Stimulated activated CD4-positive, alpha-beta T cell treated with anti-CD3 and anti-CD28 coated beads, Interleukin-2, amount 100 ng/mL, for 24 hours (primary cell): Measurements from ENCODE around the gene KDM3B.
"Not testable (repeated sequence)": the region's sequence is repeated elsewhere in the genome, so short reads cannot be mapped to it uniquely, and the experiment has no call there.

Source experiments
- DNase-seq, 2 donors: peaks; one replicate each; pipeline ENCODE4 v3.0.0-alpha.2; 2020

KDM3B gene, protein sequence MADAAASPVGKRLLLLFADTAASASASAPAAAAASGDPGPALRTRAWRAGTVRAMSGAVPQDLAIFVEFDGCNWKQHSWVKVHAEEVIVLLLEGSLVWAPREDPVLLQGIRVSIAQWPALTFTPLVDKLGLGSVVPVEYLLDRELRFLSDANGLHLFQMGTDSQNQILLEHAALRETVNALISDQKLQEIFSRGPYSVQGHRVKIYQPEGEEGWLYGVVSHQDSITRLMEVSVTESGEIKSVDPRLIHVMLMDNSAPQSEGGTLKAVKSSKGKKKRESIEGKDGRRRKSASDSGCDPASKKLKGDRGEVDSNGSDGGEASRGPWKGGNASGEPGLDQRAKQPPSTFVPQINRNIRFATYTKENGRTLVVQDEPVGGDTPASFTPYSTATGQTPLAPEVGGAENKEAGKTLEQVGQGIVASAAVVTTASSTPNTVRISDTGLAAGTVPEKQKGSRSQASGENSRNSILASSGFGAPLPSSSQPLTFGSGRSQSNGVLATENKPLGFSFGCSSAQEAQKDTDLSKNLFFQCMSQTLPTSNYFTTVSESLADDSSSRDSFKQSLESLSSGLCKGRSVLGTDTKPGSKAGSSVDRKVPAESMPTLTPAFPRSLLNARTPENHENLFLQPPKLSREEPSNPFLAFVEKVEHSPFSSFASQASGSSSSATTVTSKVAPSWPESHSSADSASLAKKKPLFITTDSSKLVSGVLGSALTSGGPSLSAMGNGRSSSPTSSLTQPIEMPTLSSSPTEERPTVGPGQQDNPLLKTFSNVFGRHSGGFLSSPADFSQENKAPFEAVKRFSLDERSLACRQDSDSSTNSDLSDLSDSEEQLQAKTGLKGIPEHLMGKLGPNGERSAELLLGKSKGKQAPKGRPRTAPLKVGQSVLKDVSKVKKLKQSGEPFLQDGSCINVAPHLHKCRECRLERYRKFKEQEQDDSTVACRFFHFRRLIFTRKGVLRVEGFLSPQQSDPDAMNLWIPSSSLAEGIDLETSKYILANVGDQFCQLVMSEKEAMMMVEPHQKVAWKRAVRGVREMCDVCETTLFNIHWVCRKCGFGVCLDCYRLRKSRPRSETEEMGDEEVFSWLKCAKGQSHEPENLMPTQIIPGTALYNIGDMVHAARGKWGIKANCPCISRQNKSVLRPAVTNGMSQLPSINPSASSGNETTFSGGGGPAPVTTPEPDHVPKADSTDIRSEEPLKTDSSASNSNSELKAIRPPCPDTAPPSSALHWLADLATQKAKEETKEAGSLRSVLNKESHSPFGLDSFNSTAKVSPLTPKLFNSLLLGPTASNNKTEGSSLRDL (N-terminal part only)

DNA sequence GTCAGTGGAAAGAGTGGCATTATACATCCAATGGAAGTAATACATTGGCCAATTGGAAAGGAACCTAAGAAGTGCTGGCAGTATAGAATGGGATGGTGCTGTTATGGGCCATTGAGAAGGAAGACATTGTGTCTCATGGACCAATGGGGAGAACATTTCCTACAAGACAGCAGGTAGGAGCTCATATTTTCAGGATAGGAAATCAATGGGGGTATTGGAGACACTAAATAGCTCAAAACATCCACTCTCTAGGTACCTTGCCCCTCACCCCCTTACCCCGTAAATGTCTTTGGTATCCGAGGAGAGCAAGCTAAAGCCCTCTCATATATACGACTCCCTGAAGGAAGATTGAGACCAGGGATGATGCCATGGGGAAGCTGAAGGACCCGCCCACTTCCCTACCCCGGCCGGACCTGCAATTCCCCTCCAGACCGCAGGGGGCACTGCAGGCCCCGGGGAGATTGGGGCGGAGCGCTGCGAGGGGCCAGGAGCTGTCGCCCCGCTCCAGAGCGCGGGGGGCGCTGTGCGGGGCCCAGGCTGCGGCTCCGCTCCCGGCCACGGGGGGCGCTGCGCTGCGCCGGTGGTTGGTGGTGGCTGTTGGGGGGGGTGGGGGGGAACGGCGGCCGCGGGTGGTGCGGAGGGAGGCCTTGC, at the start of gene KDM3B:
TSS of gene KDM3B (plus strand) at position 615 of the 651 bp plus-strand sequence. CDS start 111 bp downstream, outside the sequence.
- peak; percentile 93 to 94 for DNase-seq

DNA sequence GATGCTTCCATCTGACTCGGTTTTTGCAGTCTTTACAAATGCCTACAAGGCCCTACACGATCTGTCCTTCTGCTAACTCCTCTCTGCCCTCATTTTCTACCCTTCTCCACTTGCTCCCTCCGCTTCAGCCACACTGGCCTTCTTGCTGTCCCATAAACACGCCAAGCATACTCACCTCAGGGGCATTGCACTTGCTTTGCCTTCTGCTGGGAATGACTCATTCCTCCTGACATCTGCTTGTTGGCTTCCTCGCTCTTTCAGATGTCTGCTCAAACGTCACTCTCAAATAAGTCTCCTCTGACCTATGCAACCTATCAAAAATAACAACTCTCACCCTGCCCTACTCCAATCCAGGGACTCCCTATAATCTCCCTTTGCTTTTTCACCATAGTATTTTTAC, 49.1 kb upstream of the KDM3B start:
- no peak for DNase-seq

DNA sequence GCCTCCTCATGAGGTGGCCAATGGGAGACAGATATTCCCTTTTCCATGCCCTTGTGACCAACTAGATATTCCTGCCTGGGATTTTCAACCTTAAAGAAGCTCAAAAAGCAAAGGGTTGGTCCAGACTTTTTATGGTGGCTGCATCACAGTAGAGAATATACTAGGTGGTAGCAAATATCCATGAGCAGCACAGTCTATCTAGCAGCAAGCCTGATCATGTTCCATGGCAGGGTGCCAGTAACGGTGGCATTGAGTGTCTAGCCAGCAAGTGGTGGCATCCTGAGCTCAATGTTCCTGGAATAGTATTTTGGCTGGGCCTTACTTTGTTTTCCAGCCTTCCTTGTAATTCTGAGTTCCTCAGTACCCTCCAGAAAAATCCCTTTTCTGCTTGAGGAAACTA, 46.7 kb upstream of the KDM3B start:
- no peak for DNase-seq

DNA sequence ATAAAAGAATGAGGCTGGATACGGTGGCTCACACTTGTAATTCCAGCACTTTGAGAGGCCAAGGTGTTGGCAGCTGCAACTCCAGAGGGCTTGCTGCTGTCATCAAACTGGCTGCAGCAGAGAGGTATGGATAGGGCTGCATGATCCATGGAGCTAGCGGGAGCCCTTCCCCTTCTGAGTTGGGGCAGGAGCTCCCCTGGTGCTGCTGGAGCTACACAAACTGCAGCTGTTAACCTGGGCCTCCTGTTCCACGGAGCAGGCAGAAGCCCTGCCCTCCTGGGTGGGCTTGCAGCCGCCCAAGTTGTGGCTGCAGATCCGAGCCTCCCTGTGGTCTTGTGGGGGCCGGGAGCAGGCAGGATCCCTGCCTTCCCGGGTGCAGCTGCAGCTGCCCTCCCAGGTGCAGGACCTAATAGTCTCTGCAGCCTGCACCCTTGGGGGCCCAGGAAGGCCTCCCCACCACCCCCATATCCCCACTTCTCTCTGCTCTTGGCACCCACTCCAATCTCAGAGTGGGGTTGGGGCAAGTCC, 36.7 kb upstream of the KDM3B start:
- no peak for DNase-seq

DNA sequence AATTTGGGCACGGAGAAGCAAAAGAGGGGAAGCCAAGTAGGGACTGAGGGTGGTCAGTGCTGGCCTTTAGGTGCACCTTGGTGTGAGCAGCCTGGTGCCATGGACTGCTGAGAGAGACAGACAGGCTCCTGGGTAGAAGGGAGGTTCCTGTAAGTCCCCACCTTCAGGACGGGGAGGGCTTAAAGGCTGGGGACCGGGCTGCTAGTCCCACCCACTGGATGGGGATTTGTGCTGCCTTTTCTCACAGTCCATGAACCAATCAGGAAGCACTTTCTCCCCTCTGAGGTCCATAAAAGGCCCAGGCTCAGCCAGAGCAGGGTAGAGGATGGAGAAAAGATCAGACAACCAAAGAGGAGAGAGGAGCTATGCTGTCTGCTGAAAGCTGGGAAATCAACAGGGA, 36.1 kb upstream of the KDM3B start:
- DNase-seq = no peak

DNA sequence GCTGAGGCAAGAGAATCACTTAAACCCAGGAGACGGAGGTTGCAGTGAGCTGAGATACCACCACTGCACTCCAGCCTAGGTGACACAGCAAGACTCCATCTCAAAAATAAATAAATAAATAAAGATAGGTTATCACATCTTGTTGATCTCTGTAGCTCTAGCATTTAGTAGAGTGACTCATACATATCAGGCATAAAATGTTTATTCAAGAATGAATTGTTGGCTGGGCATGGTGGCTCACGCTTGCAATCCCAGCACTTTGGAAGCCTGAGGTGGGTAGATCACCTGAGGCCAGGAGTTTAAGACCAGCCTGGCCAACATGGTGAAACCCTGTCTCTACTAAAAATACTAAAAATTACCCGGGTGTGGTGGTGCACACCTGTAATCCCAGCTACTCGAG, 34.3 kb upstream of the KDM3B start:
- DNase-seq = not testable (repeated sequence)

DNA sequence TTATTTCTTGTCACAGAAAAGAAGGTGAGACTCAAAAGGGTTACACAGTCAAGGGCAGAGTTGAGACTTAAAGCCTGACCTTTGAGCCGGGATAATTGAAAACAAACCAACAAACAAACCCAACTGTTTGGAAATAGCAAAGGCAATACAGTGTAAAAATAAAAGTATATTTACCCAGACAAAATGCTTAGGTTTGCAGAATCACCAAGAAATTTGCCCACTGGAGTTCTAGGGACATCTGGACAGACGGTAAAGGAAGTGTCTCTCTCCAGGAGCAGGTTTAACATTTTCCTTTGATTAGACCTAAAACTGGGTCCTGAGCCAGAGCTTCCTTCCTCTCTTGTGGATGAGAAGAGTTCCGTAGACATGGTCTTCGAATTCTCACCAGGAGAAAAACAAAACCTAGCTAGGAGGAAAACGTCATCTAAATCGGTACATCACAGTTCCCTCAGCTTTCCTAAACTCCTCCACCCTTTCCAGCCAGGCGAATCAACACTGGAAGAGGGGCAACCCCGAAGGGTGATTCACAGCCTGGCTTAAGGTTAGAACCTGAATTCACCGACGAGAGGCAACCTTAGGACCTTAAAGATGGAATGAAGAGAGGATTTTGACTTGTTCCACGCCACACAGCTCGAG, 21.6 kb upstream of the KDM3B start:
- no peak for DNase-seq

DNA sequence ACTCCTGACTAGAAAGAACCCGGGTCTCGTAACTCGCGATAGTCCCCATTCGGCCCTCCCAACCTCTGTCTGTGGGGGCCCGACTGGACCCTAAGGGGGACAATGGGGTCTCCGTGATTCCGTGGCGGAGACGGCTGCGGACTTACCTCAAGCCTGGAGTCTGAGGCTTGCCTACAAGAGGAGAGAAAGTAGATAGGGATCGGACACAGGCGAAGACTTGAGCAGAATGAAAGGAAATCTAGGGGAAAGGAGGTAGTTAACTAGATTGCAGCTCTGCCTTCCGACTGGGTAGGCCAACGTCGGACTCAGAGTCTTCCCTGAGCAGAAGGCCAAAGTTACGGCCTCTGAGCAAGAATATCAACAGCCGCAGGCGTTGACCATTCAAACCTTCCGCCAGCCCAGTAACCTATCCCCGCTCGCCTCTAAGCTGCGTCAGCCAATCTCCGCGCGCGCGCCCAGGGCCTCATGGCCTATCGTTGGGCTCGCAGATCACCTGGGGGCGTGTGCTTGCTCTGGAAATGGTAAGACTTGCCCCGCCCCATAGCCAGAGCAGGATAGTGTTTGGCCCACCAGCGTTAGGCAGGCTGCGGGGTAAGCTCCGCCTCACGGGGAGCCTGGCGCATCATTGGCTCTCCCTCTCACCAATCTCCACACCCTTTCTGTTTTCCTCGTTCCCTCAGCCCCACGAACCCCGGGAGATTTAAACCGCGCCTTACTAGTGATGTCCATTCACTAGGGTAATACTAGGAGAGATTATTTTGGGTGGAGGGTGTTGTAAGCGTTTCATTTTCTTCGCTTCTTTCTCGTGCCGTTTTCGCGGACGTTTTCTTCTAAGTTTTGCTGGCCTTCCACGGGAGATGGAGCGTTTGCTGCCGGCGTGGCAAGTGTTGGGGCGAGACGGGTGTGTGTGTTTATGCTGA, 20.8 kb upstream of the KDM3B start, which contains the start of gene CDC25C:
TSS of gene CDC25C (minus strand) at position 356 of the 920 bp plus-strand sequence. CDS start 624 bp downstream, outside the sequence.
- DNase-seq = peak; percentile 96 to 97

DNA sequence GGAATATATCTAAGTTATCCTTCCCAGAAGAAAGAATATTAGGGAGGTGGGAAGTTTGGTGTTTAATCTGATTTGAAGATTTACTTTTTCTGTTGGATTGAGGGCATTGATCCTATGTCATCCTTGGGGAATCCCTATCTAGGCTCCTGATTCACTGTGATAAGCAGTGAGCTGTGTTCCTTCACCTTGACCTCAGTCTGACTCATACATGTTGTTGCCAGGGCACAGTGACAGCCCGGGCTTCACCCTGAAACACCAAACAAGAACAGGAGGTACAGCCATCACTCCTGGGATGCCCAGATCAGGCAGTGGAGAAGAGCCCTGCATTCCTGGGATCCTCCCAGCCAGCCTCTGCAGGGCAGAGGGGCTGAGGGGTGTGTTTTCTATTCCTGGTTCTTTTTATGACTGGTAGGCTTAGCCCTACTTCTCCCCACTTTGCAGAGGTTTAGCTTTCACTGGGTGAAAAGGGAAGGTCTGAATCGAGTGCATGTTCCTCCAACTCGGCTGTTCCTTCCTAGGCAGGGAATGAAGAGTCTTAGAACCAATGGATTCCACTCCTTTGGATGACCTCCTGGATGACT, 17.5 kb upstream of the KDM3B start:
- no peak for DNase-seq

DNA sequence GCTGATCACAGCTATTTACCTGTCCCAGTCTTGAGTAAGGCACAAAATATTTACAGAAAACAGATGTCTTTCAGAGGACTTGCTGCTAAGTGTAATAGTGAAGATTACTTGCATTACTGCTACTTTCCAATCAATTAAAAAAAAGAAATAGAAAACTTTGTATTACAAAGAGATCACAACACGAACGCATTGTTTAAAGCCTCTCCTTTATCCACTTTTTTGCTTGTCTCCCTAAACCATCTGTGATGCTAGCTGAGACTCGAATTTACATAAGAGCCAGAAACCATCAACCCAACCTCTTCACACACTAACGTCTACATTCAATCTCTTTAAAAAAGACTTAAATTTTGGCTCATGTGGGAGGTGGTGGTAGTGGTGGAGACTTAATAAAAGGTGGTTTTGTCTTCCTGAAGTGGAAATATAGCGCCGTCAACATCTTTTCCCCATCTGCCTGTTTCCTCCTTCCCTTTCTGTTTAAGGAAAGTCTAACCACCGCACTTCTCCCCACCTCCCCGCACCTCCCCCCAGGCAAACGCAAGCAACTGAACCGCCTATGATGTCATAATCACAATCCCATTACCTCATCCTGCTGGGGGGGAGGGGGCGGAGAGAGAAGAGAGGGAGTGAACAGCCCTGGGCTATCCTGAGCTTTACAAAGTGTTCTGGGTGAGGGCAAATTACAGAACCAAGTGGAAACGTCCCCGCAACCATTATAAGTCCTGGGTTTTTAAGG, 15.4 kb upstream of the KDM3B start:
- no peak for DNase-seq

DNA sequence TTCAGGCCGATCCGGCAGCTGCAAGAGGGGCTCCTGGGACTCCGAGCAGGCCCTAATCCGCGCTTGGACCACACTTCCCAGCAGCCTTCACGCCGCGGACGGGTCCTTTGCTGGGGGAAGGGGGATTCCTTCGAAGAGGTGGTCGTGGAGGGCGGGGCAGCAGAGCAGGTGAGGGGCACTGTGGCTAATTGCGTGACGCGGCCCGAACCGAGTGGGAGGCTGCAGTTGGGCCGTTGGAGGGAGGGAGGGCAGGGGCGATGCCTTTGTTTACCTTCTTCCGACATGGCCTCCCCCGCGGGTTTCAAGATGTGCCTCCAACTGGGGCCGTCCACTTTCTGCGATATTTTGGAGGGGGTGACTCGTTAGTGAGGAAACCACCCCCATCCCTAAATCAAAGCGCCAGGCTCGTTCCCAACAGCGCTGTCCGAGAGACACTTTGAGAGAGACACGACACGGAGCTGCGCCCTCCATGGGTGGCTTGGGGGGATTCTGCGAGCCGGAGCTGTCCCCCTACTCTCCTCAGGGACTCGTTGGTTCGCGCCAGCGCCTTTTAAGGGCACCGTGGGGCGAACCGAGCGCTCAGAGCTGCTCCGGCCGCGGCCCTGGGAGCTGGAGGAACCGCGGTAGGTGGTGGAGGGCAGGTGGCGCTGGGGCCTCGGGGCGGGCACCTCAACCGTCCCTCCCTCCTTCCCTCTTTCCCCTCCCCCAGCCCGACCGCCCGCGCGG, 14.6 kb upstream of the KDM3B start, which contains the start of gene FAM53C:
TSS of gene FAM53C (plus strand) at position 582 of the 726 bp plus-strand sequence. CDS start 3,070 bp downstream, outside the sequence.
- peak; percentile 92 to 93 for DNase-seq

DNA sequence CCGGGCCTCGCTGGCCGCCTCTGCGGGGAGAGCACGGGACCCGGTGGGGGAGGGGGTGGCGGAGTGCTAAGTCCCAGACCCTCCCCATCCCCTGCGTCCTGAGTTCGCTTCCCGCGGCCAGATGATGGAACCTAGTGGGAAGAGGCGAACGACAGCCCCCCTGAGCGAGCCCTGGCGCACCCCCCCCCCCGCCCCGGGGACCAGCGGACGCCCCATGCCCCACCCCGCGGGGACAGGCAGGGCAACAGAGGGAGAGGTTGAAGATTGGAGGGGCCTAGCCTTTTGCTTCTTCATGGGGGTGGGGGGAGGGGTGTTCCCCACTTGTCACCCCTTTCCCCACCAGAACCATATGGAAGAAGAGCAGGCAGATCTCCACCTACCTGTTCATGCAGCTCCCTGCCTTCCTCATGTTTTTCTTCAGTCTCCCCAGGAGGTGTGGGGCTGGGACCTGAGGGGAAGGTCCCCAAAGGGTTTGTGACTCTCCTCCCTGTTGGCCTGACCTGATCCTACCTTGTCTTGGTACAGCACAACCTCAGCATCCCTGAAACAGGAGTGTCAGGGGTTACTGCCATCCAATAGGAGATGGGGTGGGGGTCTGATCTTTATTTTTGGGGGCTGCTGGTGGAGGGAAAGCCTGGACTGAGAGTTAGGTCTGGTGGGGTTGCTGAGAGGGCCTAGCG, 13.9 kb upstream of the KDM3B start:
- DNase-seq = no peak

DNA sequence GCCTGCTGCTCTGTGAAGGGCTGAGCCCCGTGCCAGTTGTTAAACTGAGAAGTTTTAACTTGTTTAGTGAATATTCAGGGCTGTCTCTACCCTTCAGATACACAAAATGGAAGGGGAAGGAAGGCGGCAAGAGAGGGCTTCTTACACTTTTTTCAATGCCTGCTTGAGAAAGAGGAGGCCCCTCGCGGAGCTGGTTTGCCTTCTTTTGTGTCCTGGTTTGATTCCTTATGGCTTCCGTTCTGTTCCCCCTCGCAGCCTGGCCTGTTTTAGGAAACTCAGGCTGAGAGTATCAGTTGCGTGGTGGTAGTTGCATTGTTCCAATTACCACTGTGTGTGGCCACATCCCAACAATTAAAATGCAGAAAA, 13.4 kb upstream of the KDM3B start:
- no peak for DNase-seq

DNA sequence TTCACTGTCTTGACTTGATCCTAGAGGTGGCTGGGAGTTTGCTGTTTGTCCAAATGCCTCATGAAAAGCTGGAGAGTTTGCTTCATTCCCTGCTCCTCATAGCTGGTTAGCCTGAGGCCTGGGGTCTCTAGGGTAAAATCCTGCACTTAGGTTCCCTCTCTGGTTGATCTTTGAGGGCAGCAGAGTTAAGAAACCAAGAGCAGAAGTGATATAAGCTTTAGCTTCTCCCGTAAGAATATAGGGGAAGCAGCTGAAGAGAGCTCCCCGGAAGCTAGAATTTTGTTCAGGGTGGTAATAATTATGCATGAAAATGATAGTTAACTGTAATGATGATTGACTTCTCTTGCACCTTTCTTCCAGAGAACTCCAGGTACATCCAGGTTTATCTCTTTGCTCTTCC, 13.0 kb upstream of the KDM3B start:
- DNase-seq = no peak

DNA sequence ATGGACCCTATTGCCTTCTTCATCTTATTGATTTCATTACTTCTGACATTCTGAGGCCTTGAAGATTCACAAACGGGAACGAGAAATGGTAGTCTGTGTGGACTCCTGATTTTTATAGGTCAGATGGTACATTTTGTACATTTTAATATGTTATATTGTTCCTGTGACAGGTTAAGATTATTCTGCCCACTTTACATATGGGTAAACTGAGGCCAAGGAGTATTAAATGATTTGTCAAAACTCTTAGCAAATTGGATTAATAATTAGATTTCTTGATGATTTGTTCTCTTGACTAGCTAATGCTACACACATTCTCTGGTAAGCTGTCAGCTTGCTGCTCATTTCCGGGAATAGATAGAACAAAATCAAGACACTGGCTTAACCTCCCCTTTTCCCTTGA, 12.5 kb upstream of the KDM3B start:
- DNase-seq = no peak

DNA sequence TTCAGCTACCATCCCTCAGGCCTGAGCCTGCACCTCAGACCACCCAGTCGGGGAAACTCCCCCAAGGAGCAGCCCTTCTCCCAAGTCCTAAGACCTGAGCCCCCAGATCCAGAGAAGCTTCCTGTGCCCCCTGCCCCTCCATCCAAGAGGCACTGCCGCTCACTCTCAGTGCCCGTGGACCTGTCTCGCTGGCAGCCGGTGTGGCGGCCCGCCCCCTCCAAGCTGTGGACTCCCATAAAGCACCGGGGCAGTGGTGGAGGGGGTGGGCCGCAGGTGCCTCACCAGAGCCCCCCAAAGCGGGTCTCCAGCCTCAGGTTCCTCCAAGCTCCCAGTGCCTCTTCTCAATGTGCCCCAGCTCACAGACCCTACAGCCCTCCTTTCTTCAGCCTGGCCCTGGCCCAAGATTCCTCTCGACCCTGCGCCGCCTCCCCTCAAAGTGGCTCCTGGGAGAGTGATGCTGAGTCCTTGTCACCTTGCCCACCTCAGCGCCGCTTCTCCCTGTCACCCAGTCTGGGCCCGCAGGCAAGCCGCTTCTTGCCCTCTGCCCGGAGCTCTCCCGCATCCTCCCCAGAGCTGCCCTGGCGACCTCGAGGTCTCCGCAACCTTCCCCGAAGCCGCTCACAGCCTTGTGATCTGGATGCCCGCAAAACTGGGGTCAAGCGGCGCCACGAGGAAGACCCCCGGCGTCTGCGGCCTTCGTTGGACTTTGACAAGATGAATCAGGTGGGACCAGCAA, 7.4 kb upstream of the KDM3B start:
- DNase-seq = no peak

DNA sequence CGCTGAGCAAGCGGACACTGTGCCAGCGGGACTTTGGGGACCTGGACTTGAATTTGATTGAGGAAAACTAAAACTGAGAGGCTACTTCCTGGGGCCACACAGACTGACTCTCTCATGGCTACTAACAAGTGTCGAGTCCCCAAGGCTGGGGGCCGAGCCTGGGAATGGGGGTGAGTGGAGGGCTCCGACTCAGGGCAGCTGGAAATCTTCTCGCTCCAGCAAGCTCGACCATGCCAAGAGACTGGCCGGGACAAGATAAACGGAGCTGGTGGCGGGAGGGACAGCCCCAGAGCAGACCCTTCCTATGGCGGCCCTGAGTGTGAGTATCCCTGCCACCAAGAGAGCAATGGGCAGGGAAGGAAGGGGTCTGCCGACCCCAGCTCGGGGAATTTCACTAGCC, 5.6 kb upstream of the KDM3B start:
- no peak for DNase-seq
